PFSK-1 (cell line): ENCODE measurements around the gene CNGA1.

ENCODE experiments used
- FOXP2 ChIP-seq: optimal IDR thresholded peaks from 2 replicates; pipeline ENCODE3; 2011; ENCODE audit warnings: borderline replicate concordance, control low read depth, inconsistent platforms; ENCODE audit not compliant: insufficient read depth; ENCODE audit errors: extremely low read length, extremely low read depth
- POLR2AphosphoS5 ChIP-seq: IDR thresholded peaks from 2 replicates; pipeline ENCODE4 v1.6.1; 2012; ENCODE audit warnings: low read depth, mild to moderate bottlenecking, control low read depth, low read length, moderate library complexity
- REST ChIP-seq, 2 experiments: IDR thresholded peaks; 2 replicates each; pipeline versions ENCODE4 v1.6.1 to v1.8.0; 2011 to 2012; ENCODE audit warnings: low read depth in 2 of 2, low read length in 2 of 2, control low read depth in 1 of 2, inconsistent platforms in 1 of 2, mild to moderate bottlenecking in 1 of 2, moderate library complexity in 1 of 2; ENCODE audit not compliant: insufficient read depth in 1 of 2
- SIN3A ChIP-seq: IDR thresholded peaks from 2 replicates; pipeline ENCODE4 v1.6.1; 2012; ENCODE audit warnings: mild to moderate bottlenecking, low read length, moderate library complexity, borderline replicate concordance; ENCODE audit not compliant: insufficient read depth
- TAF1 ChIP-seq: IDR thresholded peaks from 2 replicates; pipeline ENCODE4 v1.6.1; 2012; ENCODE audit warnings: low read length, control low read depth, borderline replicate concordance; ENCODE audit not compliant: insufficient read depth

The CNGA1 gene

DNA sequence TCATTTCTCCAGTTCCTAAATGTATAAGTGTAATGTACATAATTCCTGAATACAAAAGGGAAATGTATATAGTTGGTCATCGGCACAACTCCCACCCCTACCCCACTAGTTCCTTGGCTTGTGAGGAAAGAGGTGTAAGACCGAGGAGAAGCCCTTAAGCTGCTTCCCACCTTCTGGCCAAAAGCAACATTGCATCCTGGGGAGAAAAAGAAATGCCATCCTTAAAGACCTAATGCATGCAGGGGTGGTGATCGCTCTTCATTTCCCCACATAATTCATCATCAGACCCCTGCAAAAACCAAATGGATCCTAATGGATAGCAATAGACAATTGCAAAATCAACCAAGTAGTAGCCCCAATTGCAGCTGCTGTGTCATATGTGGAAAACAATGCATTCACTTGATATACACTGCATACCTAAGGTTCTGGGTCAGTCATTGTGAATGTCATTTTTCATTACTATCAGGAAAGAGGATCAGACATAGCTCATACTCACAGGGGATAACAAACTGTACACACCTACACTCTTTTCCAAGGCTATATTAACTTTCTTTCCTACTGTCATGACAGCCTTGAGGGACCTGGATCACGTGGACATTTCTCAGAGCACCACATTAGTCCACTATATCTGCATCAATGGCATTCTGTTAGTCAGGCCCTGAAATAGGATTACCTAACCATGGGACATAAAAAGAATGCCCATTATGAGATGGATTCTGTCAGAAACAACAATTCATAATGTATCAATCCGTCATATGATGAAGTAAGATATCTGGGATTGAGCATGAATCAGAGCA lies 70.4 kb downstream of the CNGA1 start:
- TF ChIP-seq TAF1 (no peak), REST (IDR thresholded peaks at IDR 0.05; ENCODE audit: insufficient read depth in 1 of 2, low read depth in 2 of 2, low read length in 2 of 2) (no peak), SIN3A (no peak), POLR2AphosphoS5 (no peak), FOXP2 (no peak)

DNA sequence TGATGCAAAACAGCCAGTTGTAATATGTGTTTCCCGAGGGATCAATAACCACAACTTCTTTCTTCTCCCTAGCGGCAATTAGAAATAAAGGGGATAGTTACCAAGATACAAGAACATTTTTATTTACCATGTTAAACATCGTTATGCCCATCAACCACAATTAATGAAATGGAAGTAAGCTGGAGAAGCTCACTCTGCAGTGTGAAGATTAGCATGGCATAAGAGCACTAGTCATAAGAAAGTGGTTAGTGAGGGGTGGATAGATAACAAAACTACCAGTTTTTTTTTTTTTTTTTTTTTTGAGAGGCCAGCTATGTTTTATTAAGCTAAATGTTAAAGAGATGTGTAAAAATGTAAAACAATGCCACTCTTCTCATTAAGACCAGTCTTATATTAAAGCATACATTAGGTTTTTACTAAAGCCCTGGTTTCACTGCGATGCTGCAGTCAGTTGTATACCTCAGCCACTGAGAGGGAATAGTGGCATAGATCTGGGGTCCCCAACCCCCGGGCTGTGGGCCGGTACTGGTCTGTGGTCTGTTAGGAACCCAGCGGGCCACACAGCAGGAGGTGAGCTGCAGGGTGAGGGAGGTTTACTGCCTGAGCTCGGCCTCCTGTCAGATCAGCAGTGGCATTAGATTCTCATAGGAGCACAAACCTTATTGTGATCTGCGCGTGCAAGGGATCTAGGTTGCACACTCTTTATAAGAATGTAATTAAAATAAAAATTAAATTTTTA lies 74.2 kb downstream of the CNGA1 start:
- TF ChIP-seq POLR2AphosphoS5 (no peak), TAF1 (no peak), REST (IDR thresholded peaks at IDR 0.05; ENCODE audit: insufficient read depth in 1 of 2, low read depth in 2 of 2, low read length in 2 of 2) (no peak), SIN3A (no peak)

DNA sequence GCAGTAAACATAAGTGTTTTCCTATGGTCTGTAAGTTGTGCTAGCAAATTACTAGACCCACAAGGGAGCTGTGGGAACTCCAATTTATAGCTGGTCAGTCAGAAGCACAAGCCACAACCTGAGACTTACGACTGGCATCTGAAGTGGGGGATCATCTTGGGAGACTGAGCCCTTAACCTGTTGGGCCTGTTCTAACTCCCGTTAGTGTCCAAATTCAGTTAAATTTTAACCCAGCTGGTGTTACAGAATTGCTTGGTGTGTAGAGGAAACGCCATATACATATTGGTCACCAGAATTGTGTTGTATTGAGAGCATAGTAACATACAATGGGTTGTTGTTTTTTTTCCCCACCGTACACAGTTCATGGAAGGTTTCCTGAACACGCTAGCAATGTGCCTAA lies 77.0 kb downstream of the CNGA1 start:
- TF ChIP-seq SIN3A (no peak), REST (IDR thresholded peaks at IDR 0.05; ENCODE audit: insufficient read depth in 1 of 2, low read depth in 2 of 2, low read length in 2 of 2) (no peak), POLR2AphosphoS5 (no peak), FOXP2 (no peak), TAF1 (no peak)

DNA sequence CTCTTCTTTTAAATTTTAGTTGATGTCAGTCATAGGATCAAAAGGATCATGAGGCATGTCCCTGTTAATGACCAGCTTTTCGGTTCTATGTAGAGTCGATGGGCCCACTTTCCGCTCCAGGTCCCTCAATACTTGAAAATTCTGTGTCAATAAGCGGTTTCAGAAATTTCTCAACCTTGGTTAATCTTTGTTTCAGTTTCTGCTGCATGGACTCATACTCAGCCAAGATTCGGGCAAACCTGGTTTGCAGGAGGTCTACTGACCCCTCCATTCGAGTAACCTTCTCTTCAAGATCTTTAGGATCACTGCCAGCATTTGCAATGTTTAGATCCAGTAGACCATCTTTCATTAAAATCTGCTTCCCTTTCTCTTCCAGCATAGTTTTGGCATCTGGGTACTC lies 80.1 kb downstream of the CNGA1 start:
- no peak for TF ChIP-seq TAF1
- TF ChIP-seq POLR2AphosphoS5: no peak
- no peak for TF ChIP-seq SIN3A
- TF ChIP-seq FOXP2: no peak
- no peak for TF ChIP-seq REST (IDR thresholded peaks at IDR 0.05; ENCODE audit: insufficient read depth in 1 of 2, low read depth in 2 of 2, low read length in 2 of 2)
